ENCODE results near the gene ITPR2.

DNA sequence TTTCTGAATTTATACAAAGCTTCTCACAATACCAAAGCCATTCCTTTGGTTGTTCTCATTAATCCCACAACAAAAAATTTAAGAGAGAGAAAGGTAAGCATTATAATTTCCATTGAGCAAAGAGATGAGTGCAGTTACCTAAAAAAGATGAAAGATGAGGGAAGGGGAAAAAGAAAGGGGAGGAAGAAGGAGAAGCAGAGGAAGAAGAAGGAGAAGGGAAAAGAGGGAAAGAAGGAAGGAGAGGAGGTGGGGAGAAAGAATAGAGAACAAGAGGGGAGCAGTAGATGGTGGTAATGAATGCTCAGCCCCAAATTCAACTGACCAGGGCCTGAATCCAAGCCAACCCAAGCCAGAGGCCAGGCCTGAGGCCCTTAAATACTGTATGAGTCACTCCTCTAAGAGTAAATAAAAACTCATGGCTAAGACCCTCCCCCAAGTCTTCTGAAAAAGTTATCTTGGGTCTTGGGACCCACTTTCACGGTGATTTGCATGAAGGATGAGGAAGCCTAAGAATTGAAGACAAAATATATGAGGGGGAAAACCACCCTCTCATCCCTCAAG is 144.6 kb downstream of the ITPR2 start:
- TF ChIP-seq CTBP1 (IDR thresholded peaks at IDR 0.05; ENCODE audit: borderline replicate concordance) (no peak), NFRKB (IDR thresholded peaks at IDR 0.05) (no peak), ARNT (IDR thresholded peaks at IDR 0.05) (no peak), SP1 (IDR thresholded peaks at IDR 0.05) (no peak), FOXK2 (IDR thresholded peaks at IDR 0.05) (no peak), HDGF (IDR thresholded peaks at IDR 0.05; ENCODE audit: borderline replicate concordance) (no peak), TARDBP (IDR thresholded peaks at IDR 0.05) (no peak), SUZ12 (IDR thresholded peaks at IDR 0.05) (no peak), PKNOX1 (IDR thresholded peaks at IDR 0.05) (no peak), FOXA1 (IDR thresholded peaks at IDR 0.05) (no peak), BHLHE40 (IDR thresholded peaks at IDR 0.05; ENCODE audit: borderline replicate concordance) (no peak), ELF4 (IDR thresholded peaks at IDR 0.05) (no peak), L3MBTL2 (conservative IDR thresholded peaks at IDR 0.05) (no peak)
